ENCODE measurements around the gene POC1B.
A peak's percentile ranks its signal among the peaks of the same experiment; 100 is the strongest.

DNA sequence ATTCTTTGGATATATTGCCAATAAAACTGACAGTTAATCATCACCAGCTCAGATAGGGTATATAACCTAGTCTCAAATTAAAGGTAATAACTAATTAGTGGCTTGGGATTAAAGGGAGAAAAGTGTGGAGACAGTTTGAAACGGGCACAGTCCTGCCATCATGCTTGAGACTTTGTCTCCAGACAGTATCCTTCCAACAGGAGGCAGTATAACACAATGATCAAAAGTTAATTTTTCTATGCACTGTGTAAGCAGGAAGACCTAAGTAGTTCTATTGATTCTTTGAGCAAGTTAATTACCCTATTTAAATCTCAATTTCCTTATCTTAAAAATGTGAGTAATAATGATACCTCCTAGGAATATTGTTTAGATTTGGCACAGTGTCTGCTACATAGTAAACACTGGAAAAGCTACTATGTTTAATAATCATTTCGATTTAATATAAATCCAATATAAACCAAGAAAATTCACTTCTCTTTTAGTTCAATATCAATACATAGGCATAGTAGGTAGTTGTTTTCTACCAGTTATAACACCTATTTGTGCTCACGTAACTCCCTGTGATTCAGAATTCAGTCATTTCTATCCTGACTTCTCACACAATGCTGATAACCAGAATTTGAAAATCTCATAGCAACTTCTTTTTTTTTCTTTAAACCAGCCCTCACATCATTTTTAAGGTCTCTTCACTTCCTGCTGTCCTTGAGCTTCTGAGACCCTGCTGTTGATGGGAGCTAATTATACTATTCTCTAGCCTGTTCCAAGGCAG lies 54.9 kb downstream of the POC1B start:
- TF ChIP-seq EZH2 (IDR thresholded peaks at IDR 0.05) = no peak
- TF ChIP-seq, protein P1, sequence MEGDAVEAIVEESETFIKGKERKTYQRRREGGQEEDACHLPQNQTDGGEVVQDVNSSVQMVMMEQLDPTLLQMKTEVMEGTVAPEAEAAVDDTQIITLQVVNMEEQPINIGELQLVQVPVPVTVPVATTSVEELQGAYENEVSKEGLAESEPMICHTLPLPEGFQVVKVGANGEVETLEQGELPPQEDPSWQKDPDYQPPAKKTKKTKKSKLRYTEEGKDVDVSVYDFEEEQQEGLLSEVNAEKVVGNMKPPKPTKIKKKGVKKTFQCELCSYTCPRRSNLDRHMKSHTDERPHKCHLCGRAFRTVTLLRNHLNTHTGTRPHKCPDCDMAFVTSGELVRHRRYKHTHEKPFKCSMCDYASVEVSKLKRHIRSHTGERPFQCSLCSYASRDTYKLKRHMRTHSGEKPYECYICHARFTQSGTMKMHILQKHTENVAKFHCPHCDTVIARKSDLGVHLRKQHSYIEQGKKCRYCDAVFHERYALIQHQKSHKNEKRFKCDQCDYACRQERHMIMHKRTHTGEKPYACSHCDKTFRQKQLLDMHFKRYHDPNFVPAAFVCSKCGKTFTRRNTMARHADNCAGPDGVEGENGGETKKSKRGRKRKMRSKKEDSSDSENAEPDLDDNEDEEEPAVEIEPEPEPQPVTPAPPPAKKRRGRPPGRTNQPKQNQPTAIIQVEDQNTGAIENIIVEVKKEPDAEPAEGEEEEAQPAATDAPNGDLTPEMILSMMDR (IDR thresholded peaks at IDR 0.05) = peak; percentile 76
